ENCODE results near the gene SPSB1.

SPSB1 gene

DNA sequence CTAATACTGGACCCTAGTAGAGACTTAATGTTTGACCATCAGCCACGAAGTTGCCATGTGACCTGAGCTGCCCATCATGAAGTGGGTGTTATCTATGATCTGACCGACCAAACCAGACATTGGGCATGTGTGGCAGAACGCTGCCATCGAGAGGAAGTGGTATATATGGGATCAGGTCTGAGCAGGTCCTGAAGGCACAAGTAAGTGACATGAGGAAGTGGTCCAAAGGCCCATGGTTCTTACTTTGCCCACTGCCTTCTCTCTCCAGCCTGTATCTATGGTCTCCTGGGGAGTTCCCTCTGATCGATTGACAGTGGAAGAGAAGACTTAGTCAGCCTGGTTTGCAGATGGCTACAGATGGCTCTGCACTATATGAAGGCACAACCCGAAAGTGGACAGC is 7.9 kb downstream of the SPSB1 start:
- DNase-seq (ENCODE audit: low spot score): no peak

DNA sequence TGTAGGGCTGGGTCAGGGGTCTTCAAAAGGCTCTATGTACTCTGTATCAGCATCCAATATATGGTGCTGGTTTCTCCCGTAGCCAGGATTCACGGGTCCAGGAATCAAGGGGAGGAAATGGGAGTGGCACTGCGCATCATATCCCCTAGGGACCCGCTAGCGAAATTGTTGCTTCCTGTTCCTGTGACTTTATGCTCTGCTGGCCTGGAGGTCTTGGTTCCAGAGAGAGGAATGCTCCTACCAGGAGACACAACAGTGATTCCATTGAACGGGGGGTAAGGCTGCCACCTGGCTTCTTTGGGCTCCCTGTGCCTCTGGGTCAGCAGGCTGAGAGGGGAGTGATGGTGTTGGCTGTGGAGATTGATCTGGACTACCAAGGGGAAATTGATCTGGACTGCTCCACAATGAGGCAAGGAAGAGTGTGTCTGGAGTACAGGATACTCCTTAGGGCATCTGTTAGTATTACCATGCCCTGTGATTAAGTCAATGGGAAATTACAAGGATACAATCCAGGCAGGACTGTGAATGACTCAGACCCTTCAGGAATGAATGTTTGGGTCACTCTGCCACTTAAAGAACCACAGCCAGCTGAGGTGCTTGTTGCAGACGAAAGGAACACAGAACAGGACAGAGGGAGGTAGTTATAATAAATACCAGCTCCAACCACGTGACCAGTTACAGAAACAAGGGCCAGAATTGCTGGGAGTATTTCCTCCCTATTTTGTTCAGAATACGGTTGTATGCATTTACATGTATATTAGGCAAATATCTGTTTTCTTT is 10.2 kb downstream of the SPSB1 start:
- DNase-seq (ENCODE audit: low spot score): no peak

DNA sequence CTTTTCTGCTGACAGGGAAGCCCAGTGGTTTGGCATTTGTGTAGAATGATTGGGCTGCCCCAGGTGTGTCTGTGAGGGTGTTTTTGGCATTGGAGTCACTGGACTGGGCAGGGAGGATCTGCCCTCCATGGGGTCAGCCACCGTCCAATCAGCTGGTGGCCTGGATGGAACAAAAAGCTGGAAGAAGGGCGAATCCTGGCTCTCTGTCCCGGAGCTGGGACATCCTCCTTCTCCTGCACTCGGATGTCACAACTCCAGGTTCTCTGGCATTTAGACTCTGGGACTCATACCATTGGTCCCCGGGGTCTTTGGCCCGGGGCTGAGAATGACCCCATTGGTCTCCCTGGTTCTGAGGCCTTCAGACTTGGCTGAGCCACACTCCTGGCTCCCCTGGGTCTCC is 11.2 kb downstream of the SPSB1 start:
- no peak for DNase-seq (ENCODE audit: low spot score)

DNA sequence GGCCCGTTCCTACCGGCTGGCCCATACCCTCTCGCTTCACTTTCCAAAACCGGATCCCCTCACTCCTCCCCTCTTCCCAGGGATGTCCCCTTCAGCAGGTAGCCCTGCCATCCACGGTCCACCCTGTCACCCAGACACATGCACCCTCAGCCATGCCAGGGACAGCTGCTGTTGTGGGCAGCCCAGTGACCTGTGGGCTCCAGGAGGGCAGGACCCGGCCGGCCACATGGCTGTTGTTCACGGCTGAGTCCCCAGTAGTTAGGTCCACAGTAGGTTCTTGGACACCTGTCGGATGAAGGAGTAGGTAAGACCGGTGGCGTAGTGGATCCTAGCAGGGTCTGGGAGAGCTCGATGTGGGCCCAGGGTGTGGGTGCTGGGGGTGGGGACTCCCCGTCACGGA is 12.5 kb downstream of the SPSB1 start:
- DNase-seq (ENCODE audit: low spot score): no peak

DNA sequence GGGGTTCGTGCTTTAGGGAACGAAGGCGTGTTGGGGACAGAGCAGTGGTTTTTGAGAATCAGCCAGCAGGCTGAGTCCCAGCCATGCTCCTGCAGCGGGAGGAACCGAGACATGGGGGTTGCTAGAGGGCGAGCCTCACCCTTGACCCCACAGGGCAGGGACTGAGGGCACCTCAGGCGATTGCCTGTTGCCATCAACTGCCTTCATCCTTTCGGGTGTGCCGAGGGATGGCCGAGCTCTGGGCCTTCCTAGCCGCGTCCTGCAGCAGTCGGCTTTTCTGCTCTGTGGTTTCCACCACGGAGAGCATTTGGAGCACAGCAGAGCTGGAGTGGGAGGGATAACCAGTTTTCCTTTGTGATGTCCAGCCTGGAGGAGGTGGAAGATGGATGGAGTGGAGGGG is 13.3 kb downstream of the SPSB1 start:
- no peak for DNase-seq (ENCODE audit: low spot score)

DNA sequence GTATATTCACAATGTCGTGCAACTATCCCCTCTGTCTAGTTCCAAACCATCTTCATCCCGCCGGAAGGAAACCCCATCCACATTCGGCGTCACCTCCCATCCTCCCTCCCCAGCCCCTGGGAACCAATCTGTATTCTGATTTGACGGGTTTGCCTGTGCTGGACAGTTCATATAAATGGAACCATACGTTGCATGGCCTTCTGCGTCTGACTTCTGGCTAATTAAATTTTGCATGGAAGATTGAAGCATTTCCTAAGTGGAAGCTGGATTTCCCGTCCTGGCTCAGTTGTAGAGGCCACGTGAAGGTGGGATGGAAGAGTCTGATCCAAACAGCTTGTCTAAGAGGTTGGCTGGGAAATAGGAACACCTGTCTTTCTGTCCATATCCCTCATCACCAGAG is 14.6 kb downstream of the SPSB1 start:
- no peak for DNase-seq (ENCODE audit: low spot score)

DNA sequence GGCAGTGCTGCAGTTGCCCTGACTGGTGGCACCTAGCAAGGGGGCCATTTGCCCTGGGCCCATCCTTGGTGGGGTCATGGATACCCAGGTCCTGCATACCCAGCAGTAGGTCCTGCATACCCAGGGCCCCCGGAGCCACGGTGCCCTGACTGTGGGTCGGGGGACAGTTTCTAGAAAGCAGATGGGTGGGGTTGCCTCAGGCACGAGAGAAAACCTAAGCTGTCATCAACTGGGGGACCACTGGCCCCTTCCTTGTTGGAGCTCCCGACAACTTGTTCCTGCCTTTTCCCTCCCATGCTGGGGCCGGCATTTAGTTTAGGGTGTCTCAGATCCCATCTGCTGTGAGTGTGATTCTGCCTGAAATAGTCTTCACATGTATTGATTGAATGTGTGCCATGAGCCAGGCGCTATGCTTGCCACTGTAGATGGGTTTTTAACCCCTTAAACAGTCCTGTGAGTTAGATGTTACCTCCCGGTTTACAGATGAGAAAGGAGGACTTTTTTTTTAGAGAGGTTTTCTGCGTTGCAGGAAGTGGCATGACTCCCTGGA is 15.6 kb downstream of the SPSB1 start:
- no peak for DNase-seq (ENCODE audit: low spot score)

DNA sequence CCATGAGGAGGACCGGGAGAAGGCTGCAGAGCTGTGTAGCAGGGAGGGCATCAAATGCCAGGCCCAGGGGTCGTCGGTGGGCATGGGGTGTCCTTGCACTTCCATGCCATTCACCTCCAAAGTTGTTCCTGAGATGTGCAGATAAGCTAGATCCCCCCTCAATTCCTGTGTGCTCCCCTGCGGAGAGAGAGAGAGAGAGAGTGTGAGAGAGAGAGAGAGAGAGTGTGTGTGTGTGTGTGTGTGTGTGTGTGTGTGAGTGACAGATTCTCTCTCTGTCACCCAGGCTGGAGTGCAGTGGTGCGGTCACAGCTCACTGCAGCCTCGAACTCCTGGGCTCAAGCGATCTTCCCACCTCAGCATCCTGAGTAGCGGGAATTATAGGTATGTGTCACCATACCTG is 16.4 kb downstream of the SPSB1 start:
- DNase-seq (ENCODE audit: low spot score): no peak

DNA sequence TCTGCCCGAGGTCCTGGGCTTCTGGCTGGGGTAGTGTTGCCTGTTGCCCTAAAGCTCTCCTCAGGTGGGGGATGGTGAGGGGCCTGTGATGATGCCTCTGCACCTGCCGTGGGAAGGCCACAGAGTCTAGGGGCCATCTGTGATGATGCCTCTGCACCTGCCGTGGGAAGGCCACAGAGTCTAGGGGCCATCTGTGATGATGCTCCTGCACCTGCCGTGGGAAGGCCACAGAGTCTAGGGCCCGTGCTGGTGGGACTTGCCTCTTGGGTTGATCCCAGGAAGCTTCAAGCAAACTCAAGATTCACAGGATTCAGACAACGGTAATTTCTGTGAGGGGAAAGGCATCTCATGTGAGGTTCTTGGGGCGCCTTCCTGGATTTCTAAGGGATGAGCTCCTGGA is 17.3 kb downstream of the SPSB1 start:
- DNase-seq (ENCODE audit: low spot score): no peak

DNA sequence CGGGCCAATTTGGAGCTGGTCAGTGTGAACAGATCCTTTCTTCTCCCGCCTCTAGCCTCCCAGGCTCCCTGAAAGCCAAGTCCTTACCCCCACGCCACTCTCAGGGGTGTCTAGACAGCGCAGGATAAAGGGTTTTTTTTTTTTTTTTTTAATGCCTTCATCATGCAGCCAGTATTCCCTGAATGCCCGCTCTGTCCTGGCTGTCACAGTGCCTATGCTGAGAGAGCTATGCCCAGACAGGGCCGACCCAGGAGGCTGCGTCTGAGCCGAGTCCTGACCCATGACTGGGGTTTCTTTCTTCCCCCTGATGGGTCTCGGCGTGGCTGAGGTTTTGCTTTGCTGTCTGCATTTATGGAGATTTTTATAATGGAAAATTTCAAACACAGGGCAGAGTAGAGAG is 18.3 kb downstream of the SPSB1 start:
- no peak for DNase-seq (ENCODE audit: low spot score)

DNA sequence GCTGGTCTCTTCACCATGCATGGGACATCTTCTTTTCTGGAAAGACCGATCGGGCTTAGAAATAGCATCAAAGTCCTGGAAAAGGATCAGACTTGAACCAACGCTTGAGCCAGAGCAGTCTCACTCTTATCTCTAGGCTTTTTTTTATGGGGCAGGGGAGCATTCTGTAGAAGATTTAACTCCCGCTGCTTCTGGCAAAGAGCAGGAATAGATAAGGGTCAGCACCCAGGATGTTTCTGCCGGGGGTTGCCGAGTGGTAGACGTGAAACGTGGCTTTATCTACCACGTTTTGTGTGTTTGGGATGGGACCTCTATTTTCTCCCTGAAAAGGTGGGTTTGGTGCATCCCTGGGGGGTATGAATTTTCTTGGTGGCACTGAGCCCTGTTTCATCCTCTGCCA is 18.8 kb downstream of the SPSB1 start:
- no peak for DNase-seq (ENCODE audit: low spot score)

DNA sequence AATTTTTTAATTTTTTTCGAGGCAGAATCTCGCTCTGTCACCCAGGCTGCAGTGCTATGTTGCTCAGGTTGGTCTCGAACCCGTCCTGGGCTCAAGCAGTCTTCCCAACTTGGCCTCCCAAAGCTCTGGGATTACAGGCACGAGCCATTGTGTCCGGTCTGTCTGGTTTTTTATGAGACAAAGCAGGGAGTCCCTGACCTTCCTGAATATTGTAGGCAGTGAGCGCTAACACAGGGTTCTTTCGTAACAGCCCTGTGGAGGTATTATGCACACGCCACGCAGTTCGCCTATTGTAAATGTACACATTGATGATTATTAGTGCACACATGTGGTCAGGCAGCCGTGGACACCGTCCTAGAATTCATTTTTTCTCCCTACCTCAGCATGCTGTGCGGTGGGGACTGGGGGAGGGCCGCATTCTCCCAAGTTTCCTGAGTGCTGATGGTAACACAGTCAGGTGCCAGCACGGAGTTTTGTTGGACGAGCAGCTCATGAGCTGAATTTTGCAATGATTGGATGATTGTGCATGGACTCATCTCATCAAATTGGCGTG is 19.6 kb downstream of the SPSB1 start:
- no peak for DNase-seq (ENCODE audit: low spot score)

DNA sequence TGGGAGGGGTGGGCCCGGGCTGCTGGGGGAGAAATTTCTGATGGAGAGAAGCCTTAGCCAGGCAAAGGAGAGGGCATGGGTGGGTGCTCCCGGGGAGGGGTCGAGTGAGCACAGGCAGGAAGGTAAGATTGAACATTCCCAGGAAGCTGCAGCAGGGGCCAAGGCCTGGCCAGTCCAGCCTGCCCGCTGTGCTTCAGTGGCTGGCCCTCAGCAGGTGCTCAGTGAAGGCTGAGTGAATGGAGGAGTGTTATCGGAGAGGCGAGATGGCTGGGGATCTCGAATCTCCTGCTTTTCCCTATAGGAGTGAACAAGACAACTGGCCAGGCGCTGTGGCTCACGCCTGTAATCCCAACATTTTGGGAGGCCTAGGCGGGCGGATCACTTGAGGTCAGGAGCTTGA is 20.9 kb downstream of the SPSB1 start:
- DNase-seq (ENCODE audit: low spot score): no peak

DNA sequence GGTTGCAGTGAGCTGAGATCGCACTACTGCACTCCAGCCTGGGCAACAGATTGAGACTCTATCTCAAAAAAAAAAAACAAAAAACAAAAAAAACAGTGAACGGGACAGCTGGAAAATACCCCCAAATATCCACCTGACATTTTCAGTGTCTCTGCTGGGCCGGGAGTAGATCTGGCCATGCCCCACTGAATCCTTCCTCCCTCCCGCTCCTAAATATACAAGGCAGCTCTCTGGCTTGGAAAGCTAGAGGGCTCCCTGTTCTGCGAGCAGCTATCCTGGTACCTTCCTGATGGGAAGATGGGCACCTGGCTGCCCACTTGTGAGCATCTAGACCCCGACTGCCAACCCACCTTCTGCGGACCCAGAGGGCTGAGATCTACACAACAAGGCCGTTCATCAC is 21.4 kb downstream of the SPSB1 start:
- no peak for DNase-seq (ENCODE audit: low spot score)

DNA sequence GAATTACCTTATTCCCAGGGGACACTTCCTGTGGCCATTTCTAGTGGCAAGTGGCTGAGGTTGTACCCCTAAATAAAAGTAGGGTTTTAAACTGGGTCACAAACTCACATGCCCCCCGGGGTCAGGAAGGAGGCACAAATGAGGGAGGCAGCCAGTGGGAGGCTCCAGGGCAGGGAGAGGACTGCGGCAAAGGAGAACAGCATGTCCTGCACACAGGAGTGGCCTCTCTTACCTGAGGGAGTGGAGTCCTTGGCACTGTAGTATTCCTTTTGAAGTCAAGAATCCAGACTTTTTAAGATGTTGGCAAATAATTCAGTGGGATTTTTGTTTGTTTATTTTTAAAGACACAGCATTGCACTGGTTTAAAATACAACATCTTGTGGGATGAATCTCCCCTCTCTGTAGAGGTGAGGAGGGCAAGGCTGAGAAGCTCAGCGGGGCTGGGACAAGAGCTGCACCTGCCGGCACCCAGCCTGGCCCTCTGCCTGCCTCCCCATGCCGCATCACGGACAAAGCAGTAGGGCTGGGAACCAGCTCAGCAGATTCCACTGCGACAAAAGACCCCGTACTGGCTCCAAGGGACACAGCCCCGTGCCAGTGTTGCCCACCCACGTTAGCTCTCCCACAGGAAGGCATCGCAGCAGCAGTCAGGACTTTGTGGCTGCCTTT is 22.2 kb downstream of the SPSB1 start:
- no peak for DNase-seq (ENCODE audit: low spot score)

DNA sequence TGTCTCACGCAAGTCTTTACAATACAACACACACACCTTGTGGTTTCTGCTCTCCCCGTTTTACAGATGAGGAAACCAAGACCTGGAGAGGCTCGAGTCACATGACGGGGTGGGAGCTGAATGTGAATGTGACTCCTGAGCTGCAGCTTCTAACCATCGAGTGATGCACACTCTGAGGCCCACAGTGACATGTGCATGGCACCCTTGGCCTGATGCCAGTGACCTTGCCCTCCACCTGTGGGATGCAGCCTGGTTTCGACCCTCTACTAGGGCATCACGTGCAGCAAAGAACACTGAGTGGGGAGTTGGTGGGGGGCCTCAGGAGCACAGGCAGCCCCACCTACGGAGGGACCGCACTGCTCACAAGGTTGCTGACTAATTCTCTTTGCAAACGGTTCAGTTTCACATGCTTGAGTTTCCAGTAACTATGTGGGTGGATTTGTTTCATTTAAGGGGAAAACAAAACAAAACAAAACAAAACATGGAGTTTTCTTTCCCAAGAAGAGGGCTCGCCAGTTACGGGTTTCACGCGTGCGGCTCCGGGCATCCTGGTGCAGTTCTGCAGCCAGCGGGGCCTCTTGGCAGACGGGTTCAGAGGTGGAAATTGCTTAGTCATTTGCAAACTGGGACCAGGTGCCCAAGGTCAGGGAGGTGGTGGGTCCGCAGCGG is 22.9 kb downstream of the SPSB1 start:
- peak; percentile 5 for DNase-seq (ENCODE audit: low spot score)

DNA sequence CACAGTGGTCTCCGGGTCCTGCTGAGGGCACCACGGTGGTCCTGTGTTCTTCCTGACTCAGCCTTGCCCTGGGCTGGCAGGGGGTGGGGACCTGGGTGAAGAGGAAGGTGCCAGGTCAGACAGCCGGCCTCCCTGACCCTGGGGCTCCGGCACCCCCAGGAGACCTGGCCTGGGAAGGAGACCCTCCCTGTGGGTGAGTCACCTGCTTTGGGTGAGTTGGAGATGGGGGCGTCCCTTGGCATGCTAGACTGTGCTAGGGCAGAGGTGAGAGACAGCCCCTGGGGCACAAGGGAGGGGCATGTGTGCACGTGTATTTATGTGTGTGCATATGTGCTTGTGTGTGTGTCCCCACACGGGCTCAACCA is 23.4 kb downstream of the SPSB1 start:
- DNase-seq (ENCODE audit: low spot score): no peak

DNA sequence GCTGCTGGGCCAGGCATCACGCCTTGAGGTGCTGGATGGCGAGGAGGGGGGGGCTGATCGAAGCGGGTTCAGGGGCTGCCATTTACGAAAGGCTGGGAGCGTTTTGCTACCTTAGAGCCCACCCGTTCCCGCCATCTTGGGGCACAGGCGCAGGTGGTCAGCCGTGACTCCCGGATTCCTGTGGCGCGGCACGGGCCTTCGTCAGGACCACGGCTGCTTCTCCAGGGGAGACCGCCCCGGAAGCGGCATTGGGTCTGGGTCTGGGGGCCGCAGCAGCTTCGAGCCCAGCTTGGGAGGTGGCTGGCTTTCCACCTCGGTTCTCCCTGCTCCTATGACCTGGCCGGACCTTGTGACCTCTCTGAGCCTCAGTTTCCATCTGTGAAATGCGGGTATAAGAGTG is 23.8 kb downstream of the SPSB1 start:
- DNase-seq (ENCODE audit: low spot score): no peak

DNA sequence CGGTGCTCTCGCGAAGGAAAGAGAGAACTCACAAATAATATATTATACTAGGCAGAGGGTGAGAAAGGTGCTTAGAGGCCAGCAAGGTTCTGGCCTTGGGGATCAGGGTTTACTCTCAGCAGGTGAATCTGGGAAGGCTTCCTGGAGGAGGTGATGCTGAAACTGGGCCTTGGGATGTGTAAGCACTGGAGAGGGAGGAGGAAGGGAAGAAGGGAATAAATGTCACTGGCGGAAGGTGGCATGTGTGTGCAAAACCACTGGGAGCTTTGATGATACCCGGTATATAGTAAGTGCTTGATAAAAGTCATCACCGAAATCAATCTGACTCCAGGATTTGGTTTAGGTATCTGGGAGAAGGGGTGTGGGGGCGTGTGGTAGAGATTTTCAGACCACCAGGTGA is 24.4 kb downstream of the SPSB1 start:
- DNase-seq (ENCODE audit: low spot score): no peak

DNA sequence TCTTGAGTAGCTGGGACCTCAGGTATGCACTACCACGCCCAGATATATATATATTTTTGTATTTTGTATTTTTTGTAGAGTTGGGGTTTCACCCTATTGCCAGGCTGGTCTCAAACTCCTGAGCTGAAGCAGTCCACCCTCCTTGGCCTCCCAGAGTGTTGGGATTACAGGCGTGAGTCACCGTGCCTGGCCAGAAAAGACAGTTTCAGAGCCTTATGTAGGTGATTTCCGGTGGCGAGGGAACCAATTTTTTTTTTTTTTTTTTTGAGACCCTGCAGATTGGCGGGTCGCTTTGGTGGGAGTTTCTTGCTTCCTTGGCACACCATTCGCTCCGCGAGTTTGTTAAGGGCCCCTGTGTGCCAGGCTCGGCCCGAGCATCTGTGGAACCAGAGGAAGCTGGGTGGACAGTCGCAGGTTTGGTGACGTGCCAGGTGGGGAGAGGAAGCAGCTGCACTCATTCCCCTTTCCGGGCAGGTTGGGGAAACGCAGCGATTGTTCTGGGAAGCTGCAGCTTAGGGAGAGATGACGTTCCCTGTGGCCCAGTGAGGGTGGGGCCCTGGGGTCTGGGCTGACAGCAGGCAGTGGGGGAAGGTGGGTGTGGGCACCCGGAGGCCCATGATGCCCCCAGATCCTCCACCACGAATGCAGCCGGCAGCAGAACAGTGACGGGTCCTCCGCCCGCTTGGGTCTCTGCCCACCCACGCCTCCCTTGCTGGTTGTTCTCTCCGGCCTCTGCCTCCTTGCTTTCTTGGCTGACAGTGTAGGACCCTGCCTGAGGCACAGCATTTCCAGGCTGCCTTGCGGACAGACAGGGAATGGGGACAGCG is 25.1 kb downstream of the SPSB1 start:
- DNase-seq (ENCODE audit: low spot score): no peak

DNA sequence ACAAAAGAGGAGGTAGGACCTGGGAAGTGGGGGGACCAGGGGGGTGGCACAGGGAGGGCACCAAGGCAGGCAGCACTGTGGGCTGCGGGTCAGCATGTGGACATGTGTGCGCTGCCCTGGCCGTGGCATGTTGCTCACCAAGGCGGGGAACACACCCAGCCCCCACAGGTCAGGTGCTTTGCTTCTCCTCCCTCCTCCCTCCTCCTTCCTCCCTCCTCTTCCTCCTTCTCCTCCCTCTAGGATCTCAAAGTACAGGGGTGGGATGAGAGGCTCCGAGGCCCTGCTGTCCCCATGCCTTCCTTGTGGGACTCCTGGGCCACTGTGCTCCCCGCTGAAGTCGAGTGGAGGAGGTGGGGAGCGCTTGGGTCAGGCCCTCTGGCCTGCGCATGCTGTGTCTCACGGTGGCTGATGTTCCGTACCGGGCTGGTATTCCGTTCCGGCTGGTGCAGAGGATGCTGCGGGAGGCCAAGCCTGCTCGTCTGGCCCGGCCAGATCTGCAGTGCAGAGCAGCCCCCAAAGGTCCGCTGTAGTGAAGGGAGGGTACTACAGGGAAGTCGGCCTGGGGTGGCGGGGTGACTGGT is 26.6 kb downstream of the SPSB1 start:
- no peak for DNase-seq (ENCODE audit: low spot score)

All from CD4-positive, alpha-beta T cell treated with Interleukin-15 for 4 hours (primary cell).